ENCODE data around the gene SHMT2. TPM values are rescaled to one million over a fixed set of nuclear protein-coding genes. Genes with fewer than 3 reads are reported as not detected.

Gene SHMT2
- total RNA-seq (10 to 100 TPM; 24.6 to 52.2 (median 34.5) TPM), polyA plus RNA-seq (100 to 1,000 TPM in 1 of 3 donors, 10 to 100 TPM in 2; 26.6 to 100 (median 29.4) TPM)

GRCh38 chr12:57229634-57230380 lies at the start of gene SHMT2:
TSS of gene SHMT2 (plus strand) at chr12:57229711. CDS start at chr12:57229779, 68 bp downstream.
- Histone ChIP-seq H3K36me3 (peaks cover 4 to 37% (median 20%) of the 10 kb centered on the region in 4 donors), H3K9me3 (no peaks in the 10 kb centered on the region), H3K4me1 (peaks cover 0 to 37% (median 27%) of the 10 kb centered on the region in 4 donors), H3K27me3 (peaks cover 22 to 32% (median 28%) of the 10 kb centered on the region in 3 donors), H3K4me3 (peak within 1 kb of the TSS; percentile 43 to 71 (median 56)), H3K27ac (peak within 1 kb of the TSS; percentile 50 to 79 (median 69))
- WGBS, 2 donors = 0 to 1% methylated on average over 42 of the region's 42 CpGs
- DNase-seq = peak; percentile 97
- TF ChIP-seq EP300 (IDR thresholded peaks at IDR 0.05) (no peak), POLR2AphosphoS5 (IDR thresholded peaks at IDR 0.05) (peak in 2 of 4 donors; percentile 51 to 67), CTCF (IDR thresholded peaks at IDR 0.05) (peak in 2 of 4 experiments; percentile 1 to 3)
- intact Hi-C loops (cut with DNase I) = no loop called here

- H3K4me1 ChIP-seq = peaks cover 0 to 8% (median 4%) of the 10 kb centered on the region in 4 donors
- no peaks in the 10 kb centered on the region for H3K27me3 ChIP-seq
- H3K4me3 ChIP-seq = no peak overlapping the region
- intact Hi-C loops (cut with DNase I) = no loop called here
- peaks cover 63 to 84% (median 70%) of the 10 kb centered on the region in 4 donors for H3K36me3 ChIP-seq
- no peaks in the 10 kb centered on the region for H3K9me3 ChIP-seq
- no peak for DNase-seq
- TF ChIP-seq CTCF (IDR thresholded peaks at IDR 0.05) (no peak), POLR2AphosphoS5 (IDR thresholded peaks at IDR 0.05) (no peak), EP300 (IDR thresholded peaks at IDR 0.05) (no peak)
- H3K27ac ChIP-seq = no peak overlapping the region
- 95% methylated on average over 20 of the region's 20 CpGs for WGBS, 2 donors
Measured at GRCh38 chr12:57180321-57180989, 49.1 kb upstream of the SHMT2 start.

- no peak overlapping the region for H3K27ac ChIP-seq
- WGBS, 2 donors = 82 to 83% methylated on average over 9 of the region's 9 CpGs
- intact Hi-C loops (cut with DNase I) = no loop called here
Measured at GRCh38 chr12:57181072-57181471, 48.4 kb upstream of the SHMT2 start.

GRCh38 chr12:57181561-57182155 lies 47.9 kb upstream of the SHMT2 start:
- TF ChIP-seq POLR2AphosphoS5 (IDR thresholded peaks at IDR 0.05) (no peak), POLR2A (IDR thresholded peaks at IDR 0.05) (no peak), CTCF (IDR thresholded peaks at IDR 0.05) (no peak), EP300 (IDR thresholded peaks at IDR 0.05) (no peak)
- no peak for DNase-seq
- 72 to 83% methylated on average over 5 of the region's 5 CpGs for WGBS, 2 donors
- Histone ChIP-seq H3K27me3 (no peaks in the 10 kb centered on the region), H3K9me3 (no peaks in the 10 kb centered on the region), H3K27ac (no peak overlapping the region), H3K4me1 (no peaks in the 10 kb centered on the region), H3K36me3 (peaks cover 65 to 87% (median 78%) of the 10 kb centered on the region in 4 donors), H3K4me3 (no peak overlapping the region)
- intact Hi-C loops (cut with DNase I) = loop anchor here (2.0 kb wide), 1 partner anchor 113 kb away; no protein-coding TSS in a partner anchor

More at GRCh38 chr12:57181072-57181471, 48.4 kb upstream of the SHMT2 start:
- Histone ChIP-seq H3K36me3 (peaks cover 67 to 87% (median 75%) of the 10 kb centered on the region in 4 donors), H3K4me3 (no peak overlapping the region), H3K4me1 (peaks cover 0 to 2% (median 0%) of the 10 kb centered on the region in 4 donors), H3K9me3 (no peaks in the 10 kb centered on the region), H3K27me3 (no peaks in the 10 kb centered on the region)
- TF ChIP-seq CTCF (IDR thresholded peaks at IDR 0.05) = no peak
- no peak for TF ChIP-seq POLR2A (IDR thresholded peaks at IDR 0.05)
- TF ChIP-seq EP300 (IDR thresholded peaks at IDR 0.05) = no peak
- no peak for TF ChIP-seq POLR2AphosphoS5 (IDR thresholded peaks at IDR 0.05)
- no peak for DNase-seq
